Ectodermal cell (in vitro differentiated cells): ENCODE data around the gene MAGI2.

Experiments used
- H3K27ac ChIP-seq: 2 replicates; pipeline ENCODE4 v1.7.0; 2013; ENCODE audit warnings: mild to moderate bottlenecking, low read depth, low read length; ENCODE audit not compliant: insufficient read depth, poor library complexity, severe bottlenecking
- H3K27me3 ChIP-seq: 2 replicates; pipeline ENCODE4 v1.7.0; 2013; ENCODE audit warnings: mild to moderate bottlenecking, low read length; ENCODE audit not compliant: insufficient read depth, control insufficient read depth, poor library complexity, severe bottlenecking
- H3K36me3 ChIP-seq: one replicate; pipeline ENCODE4 v1.7.0; 2013; ENCODE audit warnings: low read length; ENCODE audit not compliant: control insufficient read depth, insufficient read depth
- H3K4me1 ChIP-seq: one replicate; pipeline ENCODE4 v1.7.0; 2013; ENCODE audit warnings: low read length; ENCODE audit not compliant: control insufficient read depth, insufficient read depth
- H3K4me3 ChIP-seq: 2 replicates; pipeline ENCODE4 v1.7.0; 2013; ENCODE audit warnings: low read depth, low read length, control low read depth; ENCODE audit not compliant: insufficient read depth
- H3K9me3 ChIP-seq: 2 replicates; pipeline ENCODE4 v1.7.0; 2013; ENCODE audit warnings: mild to moderate bottlenecking, low read length, moderate library complexity; ENCODE audit not compliant: control insufficient read depth
- WGBS, 2 experiments: methylation state at CpG; one replicate each; pipeline ENCODE4 v1.1.7; 2013; ENCODE audit warnings: missing lambda C conversion rate in 2 of 2; 5-methylcytosine and 5-hydroxymethylcytosine counted together

The MAGI2 gene

DNA sequence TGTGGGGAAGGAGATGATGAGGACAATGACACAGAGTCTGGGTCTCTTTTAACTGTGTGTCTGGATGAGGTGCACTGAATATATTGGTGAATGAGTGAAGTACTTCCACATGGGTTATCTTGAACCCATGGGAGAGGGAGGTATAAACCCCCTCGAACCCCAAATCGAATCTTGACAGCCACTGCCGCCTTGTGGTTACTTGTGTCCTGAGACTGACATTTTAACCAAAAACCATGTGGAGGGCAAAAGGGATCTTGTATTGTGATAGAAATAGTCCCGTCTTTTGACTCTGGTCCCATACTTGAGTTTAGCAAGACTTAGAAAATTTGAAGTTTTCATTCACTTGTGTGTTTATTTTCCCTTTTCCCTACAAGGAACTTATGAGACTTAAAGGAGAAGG, 1371.6 kb downstream of the MAGI2 start:
- Histone ChIP-seq H3K4me3 (no peak overlapping the region), H3K27ac (no peak overlapping the region), H3K4me1 (peaks cover 13% of the 10 kb centered on the region), H3K27me3 (no peaks in the 10 kb centered on the region), H3K36me3 (no peaks in the 10 kb centered on the region), H3K9me3 (no peaks in the 10 kb centered on the region)
- WGBS, 2 experiments = 81 to 86% methylated on average over 4 of the region's 4 CpGs

DNA sequence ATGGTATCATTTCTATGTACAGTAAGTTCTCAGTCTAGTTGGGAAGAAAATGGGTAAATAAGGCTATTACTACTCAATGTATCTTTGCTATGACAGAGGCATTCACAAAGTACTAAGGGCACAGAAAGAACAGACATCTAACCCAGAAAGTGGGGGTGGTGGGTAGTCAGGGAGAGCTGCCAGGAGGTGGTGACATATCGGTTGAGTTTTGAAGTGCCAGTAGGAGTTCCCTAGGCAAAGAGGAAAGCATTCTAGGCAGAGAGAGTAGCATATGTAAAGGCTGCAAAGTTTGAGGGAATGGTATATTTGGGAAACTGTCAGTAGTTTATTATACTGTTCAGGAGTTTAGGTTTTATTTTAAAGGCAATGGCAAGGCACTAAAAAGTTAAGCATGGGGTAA, 1372.1 kb downstream of the MAGI2 start:
- no peaks in the 10 kb centered on the region for H3K27me3 ChIP-seq
- H3K36me3 ChIP-seq = no peaks in the 10 kb centered on the region
- WGBS, 2 experiments = 93 to 95% methylated on average over 1 of the region's 1 CpG
- H3K27ac ChIP-seq = no peak overlapping the region
- no peak overlapping the region for H3K4me3 ChIP-seq
- H3K9me3 ChIP-seq = no peaks in the 10 kb centered on the region
- peaks cover 13% of the 10 kb centered on the region for H3K4me1 ChIP-seq

DNA sequence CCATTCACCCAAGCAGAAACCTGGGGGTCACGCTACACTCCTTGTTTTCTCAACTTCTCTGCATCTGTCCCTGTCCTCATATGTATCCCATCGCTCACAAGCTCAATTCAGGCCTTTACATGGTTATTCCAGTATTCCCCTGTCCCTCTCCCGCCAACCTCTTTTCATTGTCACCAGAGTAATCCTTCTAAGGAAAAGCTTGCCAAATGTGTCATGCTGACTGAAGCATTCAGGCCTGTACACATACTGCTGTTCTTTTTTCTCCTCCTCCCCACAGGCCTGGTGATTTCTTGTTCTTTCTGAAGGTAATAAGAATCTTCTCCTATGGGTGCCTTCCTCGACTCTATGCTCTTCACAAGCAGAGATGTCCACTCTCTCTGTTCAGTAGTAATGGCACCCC, 1372.7 kb downstream of the MAGI2 start:
- H3K9me3 ChIP-seq = no peaks in the 10 kb centered on the region
- WGBS, 2 experiments = 84 to 85% methylated on average over 4 of the region's 4 CpGs
- H3K4me3 ChIP-seq = no peak overlapping the region
- H3K27me3 ChIP-seq = no peaks in the 10 kb centered on the region
- H3K36me3 ChIP-seq = no peaks in the 10 kb centered on the region
- H3K27ac ChIP-seq = no peak overlapping the region
- peaks cover 13% of the 10 kb centered on the region for H3K4me1 ChIP-seq

DNA sequence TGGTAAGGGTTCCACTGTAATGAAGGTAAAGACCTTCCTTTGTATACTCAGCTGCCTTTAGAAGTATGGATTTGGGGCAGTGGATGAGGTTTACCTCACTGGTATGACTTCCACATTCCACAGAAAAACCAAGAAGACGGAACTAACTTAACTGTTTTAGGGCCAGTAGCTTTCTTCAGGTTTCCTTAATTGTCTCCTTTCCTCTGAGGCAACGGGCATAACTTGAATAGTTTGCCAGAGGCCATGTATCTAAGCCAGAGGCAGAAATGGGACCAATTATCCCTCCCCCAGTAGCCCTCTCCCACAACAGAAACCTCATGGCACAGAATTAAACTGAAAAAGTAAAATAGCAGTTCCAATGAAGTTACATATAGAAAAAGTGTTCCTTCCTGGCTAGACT, 1373.2 kb downstream of the MAGI2 start:
- H3K27me3 ChIP-seq = no peaks in the 10 kb centered on the region
- no peak overlapping the region for H3K4me3 ChIP-seq
- no peaks in the 10 kb centered on the region for H3K36me3 ChIP-seq
- no peak overlapping the region for H3K27ac ChIP-seq
- WGBS, 2 experiments = 75 to 93% methylated on average over 2 of the region's 2 CpGs
- peaks cover 13% of the 10 kb centered on the region for H3K4me1 ChIP-seq
- no peaks in the 10 kb centered on the region for H3K9me3 ChIP-seq

DNA sequence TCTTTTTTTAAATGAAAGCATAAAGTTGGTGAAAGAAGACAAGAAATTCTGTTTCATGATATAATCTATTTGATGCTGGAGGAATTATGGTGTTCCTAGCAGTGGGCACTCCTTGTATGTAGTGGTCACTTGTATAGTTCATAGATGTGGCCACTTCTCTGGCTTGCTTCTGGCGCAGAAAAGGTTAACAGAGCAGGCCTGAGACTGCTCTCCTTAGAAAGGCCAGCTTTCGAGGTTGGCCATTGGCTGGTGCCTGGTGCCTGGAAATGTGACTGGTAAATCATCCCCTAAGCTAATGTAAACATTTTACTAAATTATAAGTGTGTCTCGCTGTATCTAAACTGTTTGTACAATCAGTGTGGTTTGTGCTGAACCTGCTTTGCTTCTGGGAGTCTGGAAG, 1378.8 kb downstream of the MAGI2 start:
- Histone ChIP-seq H3K27me3 (no peaks in the 10 kb centered on the region), H3K27ac (no peak overlapping the region), H3K9me3 (no peaks in the 10 kb centered on the region), H3K4me1 (peaks cover 9% of the 10 kb centered on the region), H3K4me3 (no peak overlapping the region), H3K36me3 (no peaks in the 10 kb centered on the region)
- WGBS, 2 experiments = 64 to 72% methylated on average over 3 of the region's 3 CpGs

DNA sequence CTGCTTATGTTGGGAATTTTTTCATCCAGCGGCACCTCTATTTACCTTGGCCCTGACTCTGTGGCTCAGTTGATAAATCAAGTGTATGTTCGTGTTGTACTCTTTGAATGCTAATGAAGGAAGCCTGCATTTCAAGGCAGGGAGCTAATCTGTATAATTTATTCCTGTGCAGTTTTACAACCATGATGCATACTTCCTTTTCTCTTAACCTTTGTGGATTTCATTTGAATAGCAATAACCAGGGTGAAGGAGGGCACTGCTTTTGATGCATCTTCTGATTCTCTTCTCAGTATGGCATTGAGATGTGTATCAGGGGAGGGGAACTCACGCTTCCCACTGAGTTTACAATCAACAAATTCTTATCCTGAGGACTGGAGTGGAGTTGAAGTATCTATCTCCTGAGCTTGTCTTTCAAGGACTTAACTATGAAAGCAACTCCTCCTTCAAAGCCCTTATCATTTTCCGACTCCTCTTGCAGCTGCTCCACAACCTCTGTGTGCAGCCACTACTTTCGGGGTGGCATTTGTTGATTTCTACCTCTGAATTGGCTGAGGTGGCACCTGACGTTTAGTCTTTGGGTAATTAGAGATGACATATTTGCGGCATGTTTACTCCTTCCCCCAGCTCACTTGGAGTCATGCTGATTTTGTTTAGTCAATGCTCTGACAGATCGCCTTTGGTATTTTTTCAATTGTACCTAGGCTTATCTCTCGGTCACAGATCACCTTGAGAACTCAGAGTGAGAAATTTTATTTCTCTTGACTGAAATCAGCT, 1379.7 kb downstream of the MAGI2 start:
- H3K9me3 ChIP-seq = no peaks in the 10 kb centered on the region
- H3K36me3 ChIP-seq = no peaks in the 10 kb centered on the region
- WGBS, 2 experiments = 32 to 36% methylated on average over 8 to 9 of the region's 9 CpGs
- no peak overlapping the region for H3K4me3 ChIP-seq
- no peak overlapping the region for H3K27ac ChIP-seq
- H3K27me3 ChIP-seq = no peaks in the 10 kb centered on the region
- peaks cover 9% of the 10 kb centered on the region for H3K4me1 ChIP-seq

DNA sequence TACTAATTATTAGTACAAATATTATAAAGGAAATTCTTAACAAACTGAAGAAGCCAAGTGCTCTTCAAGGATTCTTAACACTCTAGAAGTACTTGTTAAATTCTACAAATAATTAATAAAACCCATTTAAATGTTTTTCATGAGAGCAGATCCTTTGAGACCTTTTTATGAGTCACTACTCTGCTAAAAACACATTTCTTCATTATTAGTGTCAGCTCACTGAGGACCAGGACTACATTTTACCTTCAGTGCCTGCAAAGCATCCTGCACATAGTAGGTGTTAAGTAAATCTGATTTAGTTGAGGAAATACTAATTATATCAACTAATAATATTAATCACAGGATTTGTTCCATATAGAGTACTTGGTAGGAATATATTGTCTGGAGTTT, 1381.3 kb downstream of the MAGI2 start:
- Histone ChIP-seq H3K36me3 (no peaks in the 10 kb centered on the region), H3K4me3 (no peak overlapping the region), H3K4me1 (peaks cover 9% of the 10 kb centered on the region), H3K9me3 (no peaks in the 10 kb centered on the region), H3K27me3 (no peaks in the 10 kb centered on the region), H3K27ac (no peak overlapping the region)

DNA sequence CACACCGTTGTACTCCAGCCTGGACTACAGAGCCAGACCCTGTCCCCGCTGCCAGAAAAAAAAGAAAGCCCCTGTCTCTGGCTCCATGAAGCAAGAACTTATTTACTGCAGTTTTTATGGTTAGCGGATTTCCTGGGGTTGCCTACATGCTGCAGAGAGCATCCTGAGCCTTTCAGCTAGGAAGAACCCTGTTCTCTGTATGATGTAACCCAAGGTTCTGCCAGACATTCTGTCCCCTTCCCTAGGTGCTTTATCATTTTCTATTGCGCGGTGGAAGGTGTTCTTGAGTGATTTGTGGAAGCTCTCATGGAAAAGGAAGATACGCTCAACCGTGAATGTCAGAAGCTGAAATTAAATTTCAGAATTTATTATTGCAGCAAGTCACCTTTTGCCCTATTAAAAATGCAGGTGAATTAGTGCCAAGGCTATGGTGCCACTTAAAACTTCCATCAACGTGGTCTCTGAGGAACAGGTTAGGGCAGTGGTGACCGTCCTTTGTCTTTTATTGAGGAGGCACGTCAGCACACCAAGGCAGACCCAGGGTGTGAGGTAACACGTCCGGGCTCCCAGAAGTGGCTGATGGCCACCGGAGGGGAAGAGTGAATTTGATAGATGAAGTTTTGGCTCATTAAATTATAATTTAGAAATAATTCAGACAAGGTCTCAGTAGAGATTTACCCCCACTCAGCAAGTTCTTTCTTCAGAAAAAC, 1381.8 kb downstream of the MAGI2 start:
- H3K27me3 ChIP-seq = no peaks in the 10 kb centered on the region
- WGBS, 2 experiments = 93 to 94% methylated on average over 11 to 12 of the region's 13 CpGs

DNA sequence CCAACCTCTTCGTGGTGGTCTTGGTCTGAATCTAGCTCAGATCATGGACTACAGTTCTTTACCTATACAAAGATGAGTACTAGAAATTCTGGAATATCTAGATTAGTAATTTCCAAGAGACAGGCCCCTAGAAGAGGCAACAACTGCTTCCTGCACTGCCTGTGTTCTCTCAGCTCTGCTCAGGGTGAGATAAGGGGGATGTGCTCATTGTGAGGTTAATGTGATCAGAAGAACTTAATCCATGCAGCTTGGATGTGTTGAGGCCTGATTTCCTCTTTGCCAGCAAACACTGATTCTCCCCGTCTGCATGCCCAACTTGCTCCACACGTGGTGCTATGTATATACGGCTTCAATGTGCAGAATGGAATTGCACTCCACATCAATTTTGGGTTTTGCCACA, 1386.9 kb downstream of the MAGI2 start:
- Histone ChIP-seq H3K4me3 (no peak overlapping the region), H3K4me1 (no peaks in the 10 kb centered on the region), H3K27ac (no peak overlapping the region), H3K36me3 (no peaks in the 10 kb centered on the region), H3K27me3 (no peaks in the 10 kb centered on the region), H3K9me3 (no peaks in the 10 kb centered on the region)
- 90 to 92% methylated on average over 4 of the region's 4 CpGs for WGBS, 2 experiments

More for the DNA sequence above, 1381.8 kb downstream of the MAGI2 start:
- Histone ChIP-seq H3K27ac (no peak overlapping the region), H3K36me3 (no peaks in the 10 kb centered on the region), H3K4me1 (peaks cover 9% of the 10 kb centered on the region), H3K4me3 (no peak overlapping the region), H3K9me3 (no peaks in the 10 kb centered on the region)

DNA sequence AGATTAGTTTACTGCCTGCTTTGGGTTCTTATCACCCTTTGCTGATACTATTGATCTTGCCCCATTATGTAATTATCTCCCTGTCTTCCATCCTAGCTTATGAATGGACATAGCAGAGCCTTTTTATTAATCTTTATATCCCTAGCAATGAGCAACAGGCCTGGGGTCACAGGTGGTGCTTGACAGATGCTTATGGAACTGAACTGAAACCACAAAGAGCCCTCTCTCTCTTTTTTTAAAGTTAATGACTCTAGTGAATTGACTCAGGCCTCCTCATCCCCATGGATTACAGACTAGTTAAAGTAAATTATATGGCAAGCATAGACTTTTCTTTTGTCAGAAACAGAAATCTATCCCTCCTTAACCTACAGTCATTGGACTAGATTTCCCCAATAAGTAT, 1389.7 kb downstream of the MAGI2 start:
- H3K4me1 ChIP-seq = no peaks in the 10 kb centered on the region
- no peak overlapping the region for H3K27ac ChIP-seq
- no peak overlapping the region for H3K4me3 ChIP-seq
- no peaks in the 10 kb centered on the region for H3K9me3 ChIP-seq
- no peaks in the 10 kb centered on the region for H3K27me3 ChIP-seq
- no peaks in the 10 kb centered on the region for H3K36me3 ChIP-seq
